Hematopoietic multipotent progenitor cell treated with erythropoietin and hydrocortisone succinate and interleukin-3 and kit ligand, for 15 days (in vitro differentiated cells): Measurements from ENCODE around the gene IQCH.
A peak's percentile ranks its signal among the peaks of the same experiment; 100 is the strongest.
"Not testable (repeated sequence)": the region's sequence is repeated elsewhere in the genome, so short reads cannot be mapped to it uniquely, and the experiment has no call there.

Experiments used
- DNase-seq: peaks from one replicate; pipeline ENCODE4 v3.0.0-alpha.2; 2015; ENCODE audit warnings: low spot score

IQCH gene

GRCh38 chr15:67358391-67358790 is 103.8 kb downstream of the IQCH start:
- no peak for DNase-seq

- DNase-seq = no peak
These were observed 104.2 kb downstream of the IQCH start for GRCh38 chr15:67358812-67359211.

DNA sequence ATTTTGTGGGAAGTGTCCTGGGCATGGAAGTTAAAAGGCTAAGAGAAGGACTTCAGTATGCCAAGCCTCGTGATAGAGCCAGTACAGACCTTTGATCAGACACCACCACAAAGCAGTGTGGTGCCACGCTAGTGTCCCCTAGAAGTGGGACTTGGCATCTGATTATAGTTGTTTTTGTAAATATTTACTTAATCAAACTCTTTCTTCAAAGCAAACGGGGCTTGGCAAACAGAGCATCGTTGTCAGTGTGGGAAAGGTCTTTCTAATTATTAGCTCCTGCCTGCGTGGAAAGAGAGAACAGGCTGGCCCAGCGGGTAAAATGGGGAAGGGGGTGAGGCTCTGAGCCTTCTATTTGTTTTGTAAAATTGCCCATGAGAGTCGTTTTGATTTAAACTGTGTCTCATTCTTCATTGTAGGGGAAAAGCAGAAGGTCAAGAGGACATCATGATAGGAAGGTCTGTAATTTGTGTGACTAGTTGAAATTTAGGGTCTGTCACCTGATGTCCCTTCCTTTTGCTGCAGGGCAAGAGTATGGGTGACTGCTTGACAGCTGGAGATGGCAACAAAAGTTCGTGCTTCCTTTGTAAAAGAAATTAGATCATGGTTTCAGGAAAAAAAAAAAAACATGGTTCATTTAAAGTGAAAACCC is 105.0 kb downstream of the IQCH start:
- DNase-seq = no peak

GRCh38 chr15:67361100-67361499 is 106.5 kb downstream of the IQCH start:
- DNase-seq = no peak

DNA sequence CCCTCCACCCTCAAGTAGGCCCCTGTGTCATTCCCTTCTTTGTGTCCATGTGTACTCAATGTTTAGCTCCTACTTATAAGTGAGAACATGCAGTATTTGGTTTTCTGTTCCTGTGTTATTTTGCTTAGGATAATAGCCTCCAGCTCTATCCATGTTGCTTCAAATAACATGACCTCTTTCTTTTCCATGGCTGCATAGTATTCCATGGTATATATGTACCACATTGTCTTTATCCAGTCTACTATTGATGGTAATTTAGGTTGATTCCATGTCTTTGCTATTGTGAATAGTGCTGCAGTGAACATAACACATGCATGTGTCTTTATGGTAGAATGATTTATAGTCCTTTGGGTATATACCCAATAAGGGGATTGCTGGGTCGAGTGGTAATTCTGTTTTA is 109.1 kb downstream of the IQCH start:
- not testable (repeated sequence) for DNase-seq

GRCh38 chr15:67365994-67366393 is 111.4 kb downstream of the IQCH start:
- DNase-seq = no peak

GRCh38 chr15:67366904-67367303 is 112.3 kb downstream of the IQCH start:
- DNase-seq = no peak

DNA sequence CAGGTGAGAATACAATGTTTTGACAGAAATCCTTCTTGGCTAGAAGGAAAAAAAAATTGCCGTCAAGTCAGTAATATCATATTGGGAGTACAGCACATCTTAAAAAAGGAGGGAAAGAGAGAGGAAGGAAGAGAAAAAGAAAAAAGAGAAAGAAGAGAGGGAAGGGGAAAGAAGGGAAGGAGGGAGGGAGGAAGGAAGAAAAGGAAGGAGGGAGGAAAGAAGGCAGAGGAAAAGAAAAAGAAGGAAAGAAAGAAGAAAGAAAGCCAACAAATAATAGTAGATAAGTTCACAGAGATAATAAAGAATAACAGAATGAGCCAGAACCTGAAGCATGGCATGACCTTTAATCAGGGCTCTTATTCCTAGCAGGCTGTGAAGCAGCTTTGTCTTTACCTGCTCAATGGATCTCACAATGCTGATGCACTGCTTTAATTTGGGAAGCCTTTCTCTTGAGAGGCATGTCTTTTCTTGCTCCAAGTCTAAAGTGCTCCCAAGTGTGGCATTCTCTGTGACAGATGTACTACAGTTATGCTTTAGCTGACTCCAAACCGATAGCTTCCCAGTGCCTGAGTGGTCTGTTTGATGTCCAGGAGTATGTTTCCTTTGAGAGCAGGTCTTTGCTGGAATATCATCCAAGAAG is 114.9 kb downstream of the IQCH start:
- DNase-seq = no peak

DNA sequence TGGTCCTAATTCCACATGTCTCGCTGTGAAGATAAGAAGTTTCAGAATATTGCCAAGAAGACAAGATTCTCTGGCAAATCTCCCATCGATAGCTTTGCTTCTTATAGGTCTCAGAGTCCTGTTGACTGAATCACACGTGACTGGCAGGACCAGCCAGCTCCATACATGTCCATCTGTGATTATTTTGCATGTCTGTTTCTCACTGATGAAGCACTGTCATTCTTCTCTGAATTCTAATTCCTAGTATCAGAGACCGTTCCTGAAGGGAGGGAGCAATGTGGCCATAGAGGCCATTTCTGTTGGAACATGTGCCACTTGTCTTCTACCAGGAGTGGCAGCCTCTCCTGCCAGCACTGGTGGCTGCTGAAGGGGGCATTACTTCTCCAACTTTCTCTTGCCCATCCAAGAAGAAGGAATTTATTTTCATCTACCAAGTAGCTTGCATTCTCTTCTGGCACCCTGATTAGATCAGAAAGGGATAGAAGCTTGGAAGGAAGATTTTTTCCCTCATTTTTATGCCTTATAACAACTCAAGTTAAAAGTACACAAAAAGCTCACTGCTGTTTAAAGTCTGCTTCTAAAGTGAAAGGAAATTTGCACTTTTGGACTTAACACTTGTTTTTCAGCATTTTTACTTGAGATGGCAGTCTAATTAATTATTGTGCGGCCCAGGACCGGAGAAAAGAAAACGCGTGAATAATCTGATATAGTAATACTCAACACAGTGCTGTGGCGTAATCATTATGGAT is 115.8 kb downstream of the IQCH start:
- DNase-seq = peak; percentile 21

DNA sequence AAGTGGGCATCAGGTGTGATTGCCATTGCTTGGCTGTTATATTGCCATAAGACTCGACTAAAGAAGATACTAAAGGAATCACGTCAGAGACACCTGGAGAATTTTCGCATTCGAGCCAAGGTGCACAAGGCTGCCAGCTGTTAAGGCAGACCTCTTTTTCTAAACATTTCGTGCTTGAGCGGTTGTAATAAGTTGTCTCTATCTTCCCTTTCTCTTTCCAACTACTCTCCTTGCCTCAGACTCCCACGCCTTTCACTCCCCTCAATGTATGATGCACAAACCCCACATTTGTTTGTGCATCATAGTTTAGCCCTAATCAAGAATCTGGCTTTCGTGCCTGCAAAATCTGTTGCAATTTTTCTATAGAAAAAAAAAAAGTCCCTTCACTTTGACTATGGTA is 118.0 kb downstream of the IQCH start:
- no peak for DNase-seq

DNA sequence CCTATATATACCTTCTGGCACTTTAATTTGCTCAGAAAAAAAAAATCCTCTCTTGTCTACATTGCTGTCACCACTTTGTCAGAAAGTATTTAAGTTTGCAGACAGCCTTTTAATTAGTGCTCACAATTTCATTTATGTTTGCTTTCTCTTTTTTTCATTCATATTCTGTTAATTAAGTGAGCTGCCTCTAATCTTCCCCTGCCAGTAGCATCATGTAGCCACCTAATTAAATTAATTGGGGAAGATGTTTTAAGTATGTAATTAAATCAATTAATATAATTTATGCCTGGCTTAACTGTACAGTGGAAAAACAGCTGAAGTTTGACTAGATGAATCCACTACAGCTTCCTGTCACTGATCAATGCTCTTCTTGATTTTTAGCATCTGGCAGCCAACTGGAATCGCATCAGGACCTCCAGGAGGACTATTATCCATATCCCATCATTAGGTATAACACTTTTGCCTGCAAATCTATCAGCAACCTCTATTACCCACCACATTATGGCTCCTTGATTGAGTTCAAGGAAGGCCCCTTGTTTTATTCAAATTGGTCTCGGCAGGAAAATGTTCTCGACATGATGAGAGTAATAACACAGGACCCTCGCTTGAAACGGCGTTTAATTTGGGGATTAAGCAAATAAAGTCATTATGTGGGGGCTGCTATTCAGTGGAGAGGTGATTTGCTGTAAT is 118.5 kb downstream of the IQCH start:
- DNase-seq = no peak

DNA sequence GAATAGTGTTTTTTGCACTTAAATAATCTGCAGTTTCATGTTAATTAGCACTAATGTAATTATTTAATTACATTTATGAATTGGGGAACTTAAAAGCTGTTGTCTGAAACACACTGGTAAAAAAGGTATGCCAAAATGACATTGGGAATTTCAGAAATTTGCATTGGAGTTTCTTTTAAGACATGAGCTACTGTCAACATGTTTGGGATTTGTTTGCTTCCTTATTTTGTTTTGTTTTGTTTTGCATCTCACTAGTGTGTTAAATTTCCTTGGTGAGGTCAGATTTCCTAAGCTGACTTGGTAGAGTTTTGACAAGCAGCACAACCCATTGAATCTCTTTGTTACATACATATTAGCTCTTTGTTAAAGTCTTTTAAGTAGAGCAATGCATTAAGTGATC is 119.4 kb downstream of the IQCH start:
- no peak for DNase-seq

- no peak for DNase-seq
These were observed 124.9 kb downstream of the IQCH start for GRCh38 chr15:67379530-67379929.

DNA sequence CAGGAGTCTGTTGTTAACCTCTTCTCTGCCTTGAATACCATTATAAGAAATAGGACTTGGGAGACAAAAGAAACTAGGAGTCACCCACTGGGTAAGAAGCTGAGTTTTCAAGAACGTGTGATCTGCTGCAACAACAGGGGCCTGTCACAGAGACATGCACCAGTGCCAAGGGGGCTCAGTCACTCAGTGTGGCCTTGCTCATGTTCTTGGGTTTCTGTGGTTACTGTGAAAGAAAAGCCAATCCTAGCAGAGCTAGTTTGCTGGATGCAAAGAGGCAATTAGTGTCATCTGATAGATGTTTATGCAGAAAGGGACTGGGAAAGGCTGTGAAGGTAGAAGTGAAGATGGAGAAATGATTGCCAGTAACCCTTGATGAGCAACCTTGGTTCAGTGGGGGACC is 126.3 kb downstream of the IQCH start:
- no peak for DNase-seq

GRCh38 chr15:67381416-67382045 is 126.9 kb downstream of the IQCH start:
- DNase-seq = no peak

- no peak for DNase-seq
These were observed 128.1 kb downstream of the IQCH start for GRCh38 chr15:67382723-67383122.

DNA sequence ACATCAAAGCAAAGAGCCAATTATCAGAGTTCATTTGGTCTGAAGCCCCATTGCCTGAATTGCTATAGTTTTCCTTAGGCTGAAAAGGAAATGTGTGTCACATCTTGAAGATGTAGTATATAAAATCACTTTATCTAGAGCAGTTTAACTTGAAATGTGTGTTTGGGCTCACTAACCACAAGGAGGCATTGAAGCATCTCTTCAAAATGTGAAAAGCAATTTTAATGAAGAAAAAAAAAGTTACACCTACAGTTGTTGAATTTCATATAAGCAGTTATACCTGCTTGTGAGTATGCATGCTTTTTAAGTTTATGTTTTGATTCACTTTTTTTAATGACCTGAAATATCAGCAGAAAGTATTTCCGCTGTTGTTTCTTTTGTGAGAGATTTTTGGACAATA is 129.3 kb downstream of the IQCH start:
- DNase-seq = no peak

- DNase-seq = no peak
These were observed 130.2 kb downstream of the IQCH start for GRCh38 chr15:67384761-67385160.

DNA sequence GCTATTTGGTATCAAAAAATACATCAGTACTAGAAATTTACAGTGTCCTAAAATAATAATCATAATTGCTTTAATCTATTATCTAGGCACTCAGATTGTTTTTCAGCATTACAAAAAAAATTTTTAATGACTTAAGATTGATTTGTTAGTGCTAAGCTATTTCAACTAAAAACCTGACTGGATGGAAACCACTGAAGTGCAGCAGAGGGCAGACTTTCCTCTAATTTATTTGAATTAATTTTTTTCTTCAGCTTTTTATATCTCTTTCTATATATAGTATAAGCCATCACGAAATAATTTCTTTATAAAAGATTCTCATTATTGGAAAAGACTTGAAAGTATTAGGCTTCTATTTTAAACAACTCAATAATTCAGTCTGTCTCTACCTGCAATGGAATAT is 131.4 kb downstream of the IQCH start:
- no peak for DNase-seq

DNA sequence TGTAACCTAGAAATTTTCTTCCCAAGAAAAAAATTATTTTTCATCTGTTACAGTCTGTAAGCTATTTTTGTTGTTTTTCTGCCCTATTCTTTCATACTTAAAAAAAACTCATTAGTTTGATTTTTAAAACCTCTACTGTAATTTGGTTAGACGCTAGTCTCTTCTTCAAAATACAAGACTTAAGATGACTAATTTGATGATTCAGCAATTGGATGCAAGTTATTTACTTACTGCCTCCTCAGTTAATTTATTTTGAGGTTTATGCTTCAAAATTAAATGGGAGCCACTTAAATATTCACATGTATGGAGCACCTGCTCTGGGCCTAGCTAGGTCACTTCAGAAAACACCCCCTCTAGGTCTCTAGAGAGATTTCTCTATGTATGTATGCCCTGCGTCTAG is 132.4 kb downstream of the IQCH start:
- no peak for DNase-seq

GRCh38 chr15:67389975-67390374 is 135.4 kb downstream of the IQCH start:
- DNase-seq = no peak

DNA sequence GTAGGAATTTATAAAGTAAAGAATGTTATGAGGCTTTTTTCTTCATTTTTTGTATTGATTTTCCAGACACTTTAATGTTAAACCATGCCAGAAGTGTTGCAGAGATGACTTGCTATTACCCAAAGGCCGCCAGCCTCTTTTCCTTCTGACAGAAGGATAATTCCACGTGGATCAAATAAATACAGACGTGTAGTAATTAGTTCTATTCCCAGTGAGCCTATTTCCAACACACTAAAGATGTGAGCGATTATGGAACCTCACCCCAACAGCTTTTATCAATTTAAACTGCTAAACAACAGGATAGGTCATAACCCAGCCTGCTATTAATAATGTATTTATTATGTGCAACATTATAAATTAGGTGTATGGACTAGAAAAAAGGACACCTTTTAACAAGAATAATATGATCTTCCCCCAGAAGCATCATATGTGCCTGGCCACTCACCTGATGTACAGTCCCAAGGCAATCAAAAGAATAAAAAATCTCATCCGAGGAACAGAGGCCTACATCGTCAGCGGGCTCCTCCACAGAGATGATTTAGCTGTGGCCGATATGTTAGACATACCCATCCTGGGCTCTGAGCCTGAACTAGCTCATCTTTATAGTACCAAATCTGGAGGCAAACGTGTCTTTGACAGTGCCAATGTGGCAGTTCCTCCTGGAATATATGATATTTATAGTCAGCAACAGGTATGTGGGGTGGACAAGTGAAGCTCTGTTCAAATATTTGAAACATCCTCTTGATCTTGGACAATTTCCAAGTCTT is 140.5 kb downstream of the IQCH start:
- no peak for DNase-seq
